ENCODE data around the gene RAB12. TPM values are rescaled to one million over a fixed set of nuclear protein-coding genes. Genes with fewer than 3 reads are reported as not detected.
"Not testable (repeated sequence)": the region's sequence is repeated elsewhere in the genome, so short reads cannot be mapped to it uniquely, and the experiment has no call there.

The RAB12 gene
- 10 to 100 TPM; 18.5 to 70.6 (median 28.2) TPM for total RNA-seq

GRCh38 chr18:8608795-8609658, at the start of gene RAB12:
RAB12 (plus strand) TSS chr18:8609437; CDS start chr18:8609440, 3 bp downstream.
- 0 to 23% (median 15%) methylated on average over 2 to 27 of the region's 95 CpGs; no CpG with 5 or more reads in 1 of the 10 experiments for WGBS, 10 experiments
- peak; percentile 82 to 97 (median 92) for ATAC-seq (replicated peaks in 6 of 8)

GRCh38 chr18:8559612-8560186, 49.5 kb upstream of the RAB12 start:
- H3K4me1 ChIP-seq (replicated peaks in 1 of 2): no peaks in the 10 kb centered on the region
- WGBS, 10 experiments: 0 to 84% (median 45%) methylated on average over 1 to 4 of the region's 4 CpGs
- in situ Hi-C loops (cut with MboI; ENCODE audit: low pct_unique_long_range_greater_than_20kb in 2 of 9, low sequenced_read_pairs in 9 of 9, unreplicated experiment in 9 of 9): no loop called here
- no peak overlapping the region for H3K27ac ChIP-seq
- peak in 5 of 8 experiments; percentile 4 to 58 (median 51) for ATAC-seq (replicated peaks in 6 of 8)
- no peak overlapping the region for H3K4me3 ChIP-seq

More at GRCh38 chr18:8608795-8609658, at the start of gene RAB12:
- H3K27ac ChIP-seq: peak within 1 kb of the TSS; percentile 75 to 80
- peaks cover 10 to 13% of the 10 kb centered on the region in 2 donors for H3K4me1 ChIP-seq (replicated peaks in 1 of 2)
- in situ Hi-C loops (cut with MboI; ENCODE audit: low pct_unique_long_range_greater_than_20kb in 2 of 9, low sequenced_read_pairs in 9 of 9, unreplicated experiment in 9 of 9): loop anchor here in 1 of 9 experiments (25.0 kb wide), 1 partner anchor 103 kb away; the partner anchor contains the start of gene MTCL1
- H3K4me3 ChIP-seq: peak within 1 kb of the TSS; percentile 55 to 86 (median 75)

GRCh38 chr18:8561123-8561910, 47.9 kb upstream of the RAB12 start:
- WGBS, 10 experiments: 42 to 100% (median 77%) methylated on average over 2 to 7 of the region's 8 CpGs; no CpG with 5 or more reads in 1 of the 10 experiments
- in situ Hi-C loops (cut with MboI; ENCODE audit: low pct_unique_long_range_greater_than_20kb in 2 of 9, low sequenced_read_pairs in 9 of 9, unreplicated experiment in 9 of 9): no loop called here
- no peak overlapping the region for H3K27ac ChIP-seq

GRCh38 chr18:8562070-8562469, 47.2 kb upstream of the RAB12 start:
- WGBS, 10 experiments: 0 to 100% (median 88%) methylated on average over 1 to 6 of the region's 6 CpGs; no CpG with 5 or more reads in 1 of the 10 experiments
- H3K4me1 ChIP-seq (replicated peaks in 1 of 2): no peaks in the 10 kb centered on the region
- ATAC-seq (replicated peaks in 6 of 8): no peak
- no peak overlapping the region for H3K27ac ChIP-seq
- in situ Hi-C loops (cut with MboI; ENCODE audit: low pct_unique_long_range_greater_than_20kb in 2 of 9, low sequenced_read_pairs in 9 of 9, unreplicated experiment in 9 of 9): no loop called here
- H3K4me3 ChIP-seq: no peak overlapping the region

More at GRCh38 chr18:8561123-8561910, 47.9 kb upstream of the RAB12 start:
- peak in 1 of 8 experiments; percentile 86 for ATAC-seq (replicated peaks in 6 of 8)
- Histone ChIP-seq H3K4me3 (no peak overlapping the region), H3K4me1 (replicated peaks in 1 of 2) (no peaks in the 10 kb centered on the region)

- in situ Hi-C loops (cut with MboI; ENCODE audit: low pct_unique_long_range_greater_than_20kb in 2 of 9, low sequenced_read_pairs in 9 of 9, unreplicated experiment in 9 of 9): no loop called here
- Histone ChIP-seq H3K27ac (no peak overlapping the region), H3K4me1 (replicated peaks in 1 of 2) (no peaks in the 10 kb centered on the region), H3K4me3 (no peak overlapping the region)
- WGBS, 10 experiments: 14 to 100% (median 56%) methylated on average over 1 to 3 of the region's 3 CpGs; no CpG with 5 or more reads in 1 of the 10 experiments
- ATAC-seq (replicated peaks in 6 of 8): peak in 1 of 8 experiments; percentile 31
Observed at GRCh38 chr18:8562919-8563318, 46.3 kb upstream of the RAB12 start.

- 25 to 83% (median 58%) methylated on average over 1 to 4 of the region's 5 CpGs; no CpG with 5 or more reads in 2 of the 10 experiments for WGBS, 10 experiments
Observed at GRCh38 chr18:8571399-8571798, 37.8 kb upstream of the RAB12 start.

GRCh38 chr18:8573766-8574165, 35.5 kb upstream of the RAB12 start:
- H3K27ac ChIP-seq; H3K4me1 ChIP-seq (replicated peaks in 1 of 2); in situ Hi-C loops (cut with MboI; ENCODE audit: low pct_unique_long_range_greater_than_20kb in 2 of 9, low sequenced_read_pairs in 9 of 9, unreplicated experiment in 9 of 9); ATAC-seq (replicated peaks in 6 of 8); H3K4me3 ChIP-seq: not testable (repeated sequence)
- no CpG with 5 or more reads among the region's 1 CpG for WGBS, 10 experiments

More at GRCh38 chr18:8571399-8571798, 37.8 kb upstream of the RAB12 start:
- in situ Hi-C loops (cut with MboI; ENCODE audit: low pct_unique_long_range_greater_than_20kb in 2 of 9, low sequenced_read_pairs in 9 of 9, unreplicated experiment in 9 of 9): no loop called here
- no peak for ATAC-seq (replicated peaks in 6 of 8)
- H3K27ac ChIP-seq: no peak overlapping the region
- H3K4me1 ChIP-seq (replicated peaks in 1 of 2): no peaks in the 10 kb centered on the region
- H3K4me3 ChIP-seq: no peak overlapping the region

GRCh38 chr18:8584798-8585197, 24.4 kb upstream of the RAB12 start:
- Histone ChIP-seq H3K4me1 (replicated peaks in 1 of 2) (peaks cover 0 to 3% of the 10 kb centered on the region in 2 donors), H3K27ac (no peak overlapping the region), H3K4me3 (no peak overlapping the region)
- no peak for ATAC-seq (replicated peaks in 6 of 8)
- WGBS, 10 experiments: 0 to 40% (median 25%) methylated on average over 1 to 8 of the region's 8 CpGs; no CpG with 5 or more reads in 3 of the 10 experiments
- in situ Hi-C loops (cut with MboI; ENCODE audit: low pct_unique_long_range_greater_than_20kb in 2 of 9, low sequenced_read_pairs in 9 of 9, unreplicated experiment in 9 of 9): no loop called here

- in situ Hi-C loops (cut with MboI; ENCODE audit: low pct_unique_long_range_greater_than_20kb in 2 of 9, low sequenced_read_pairs in 9 of 9, unreplicated experiment in 9 of 9): no loop called here
- 4 to 83% (median 59%) methylated on average over 1 to 4 of the region's 4 CpGs for WGBS, 10 experiments
- ATAC-seq (replicated peaks in 6 of 8): no peak
- Histone ChIP-seq H3K4me3 (no peak overlapping the region), H3K4me1 (replicated peaks in 1 of 2) (peaks cover 0 to 3% of the 10 kb centered on the region in 2 donors), H3K27ac (no peak overlapping the region)
Observed at GRCh38 chr18:8586941-8587340, 22.3 kb upstream of the RAB12 start.

- ATAC-seq (replicated peaks in 6 of 8): no peak
- in situ Hi-C loops (cut with MboI; ENCODE audit: low pct_unique_long_range_greater_than_20kb in 2 of 9, low sequenced_read_pairs in 9 of 9, unreplicated experiment in 9 of 9): no loop called here
- no peak overlapping the region for H3K27ac ChIP-seq
- no peaks in the 10 kb centered on the region for H3K4me1 ChIP-seq (replicated peaks in 1 of 2)
- WGBS, 10 experiments: 14 to 100% (median 87%) methylated on average over 1 to 6 of the region's 6 CpGs; no CpG with 5 or more reads in 1 of the 10 experiments
- no peak overlapping the region for H3K4me3 ChIP-seq
Observed at GRCh38 chr18:8595445-8595844, 13.8 kb upstream of the RAB12 start.

GRCh38 chr18:8601277-8602032, 7.8 kb upstream of the RAB12 start:
- in situ Hi-C loops (cut with MboI; ENCODE audit: low pct_unique_long_range_greater_than_20kb in 2 of 9, low sequenced_read_pairs in 9 of 9, unreplicated experiment in 9 of 9): loop anchor here in 1 of 9 experiments (25.0 kb wide), 1 partner anchor 111 kb away; the partner anchor contains the start of gene MTCL1
- Histone ChIP-seq H3K27ac (no peak overlapping the region), H3K4me1 (replicated peaks in 1 of 2) (no peaks in the 10 kb centered on the region), H3K4me3 (no peak overlapping the region)
- no peak for ATAC-seq (replicated peaks in 6 of 8)
- 13 to 95% (median 86%) methylated on average over 1 to 6 of the region's 6 CpGs for WGBS, 10 experiments

- H3K27ac ChIP-seq: no peak overlapping the region
- in situ Hi-C loops (cut with MboI; ENCODE audit: low pct_unique_long_range_greater_than_20kb in 2 of 9, low sequenced_read_pairs in 9 of 9, unreplicated experiment in 9 of 9): loop anchor here in 1 of 9 experiments (25.0 kb wide), 1 partner anchor 110 kb away; the partner anchor contains the start of gene MTCL1
- H3K4me1 ChIP-seq (replicated peaks in 1 of 2): no peaks in the 10 kb centered on the region
- no peak overlapping the region for H3K4me3 ChIP-seq
- 0 to 96% (median 73%) methylated on average over 1 to 4 of the region's 4 CpGs; no CpG with 5 or more reads in 4 of the 10 experiments for WGBS, 10 experiments
- ATAC-seq (replicated peaks in 6 of 8): no peak
Observed at GRCh38 chr18:8602040-8602439, 7.2 kb upstream of the RAB12 start.
